ENCODE measurements around the gene SNX30. TPM values are rescaled to one million over a fixed set of nuclear protein-coding genes. Genes with fewer than 3 reads are reported as not detected.
"Not testable (repeated sequence)": the region's sequence is repeated elsewhere in the genome, so short reads cannot be mapped to it uniquely, and the experiment has no call there.

Gene SNX30
- 1 to 10 TPM; 4.1 to 4.6 TPM for total RNA-seq

- Mint-ChIP-seq H3K27ac (peak within 1 kb of the TSS; percentile 74), H3K4me3 (peak within 1 kb of the TSS; percentile 81), H3K27me3 (ENCODE audit: low read depth) (no peaks in the 10 kb centered on the region), H3K36me3 (ENCODE audit: low read depth) (no peaks in the 10 kb centered on the region), H3K9me3 (no peaks in the 10 kb centered on the region), H3K4me1 (ENCODE audit: low read depth) (peaks cover 62% of the 10 kb centered on the region)
- intact Hi-C loops (cut with micrococcal nuclease): loop anchor here (1.0 to 10.0 kb wide), 10 partner anchors 32 to 1268 kb away; partner anchors contain the start of genes CDC26, DNAJC25, ECPAS and FKBP15
- DNase-seq: peak; percentile 84
- CTCF ChIA-PET: interaction anchor here (1.3 to 2.5 kb wide), 3 partner anchors 12 to 43 kb away, joined by 3 to 12 read pairs (median 4); partner anchors contain the start of gene INIP
Observed at GRCh38 chr9:112750016-112750763, at the start of gene SNX30. TSS of gene SNX30 (plus strand) at chr9:112750760. CDS start at chr9:112751002, 242 bp downstream.

GRCh38 chr9:112703304-112703703, 47.3 kb upstream of the SNX30 start:
- intact Hi-C loops (cut with micrococcal nuclease): no loop called here
- no peak for DNase-seq
- H3K4me1 Mint-ChIP-seq (ENCODE audit: low read depth): peaks cover 31% of the 10 kb centered on the region
- H3K27ac Mint-ChIP-seq: no peak overlapping the region
- peaks cover 13% of the 10 kb centered on the region for H3K36me3 Mint-ChIP-seq (ENCODE audit: low read depth)
- H3K9me3 Mint-ChIP-seq: no peaks in the 10 kb centered on the region
- H3K4me3 Mint-ChIP-seq: no peak overlapping the region
- H3K27me3 Mint-ChIP-seq (ENCODE audit: low read depth): no peaks in the 10 kb centered on the region
- CTCF ChIA-PET: interaction anchor here (0.7 kb wide), 1 partner anchor 213 kb away, joined by 3 read pairs; no protein-coding TSS in a partner anchor

- Mint-ChIP-seq H3K4me3 (no peak overlapping the region), H3K36me3 (ENCODE audit: low read depth) (peaks cover 8% of the 10 kb centered on the region), H3K27ac (no peak overlapping the region), H3K9me3 (no peaks in the 10 kb centered on the region), H3K27me3 (ENCODE audit: low read depth) (no peaks in the 10 kb centered on the region), H3K4me1 (ENCODE audit: low read depth) (peaks cover 28% of the 10 kb centered on the region)
- CTCF ChIA-PET: interaction anchor here (0.6 to 1.4 kb wide), 3 partner anchors 12 to 947 kb away, joined by 3 read pairs; partner anchors contain the start of gene INIP
- intact Hi-C loops (cut with micrococcal nuclease): no loop called here
- no peak for DNase-seq
Observed at GRCh38 chr9:112705768-112706427, 44.7 kb upstream of the SNX30 start.

- CTCF ChIA-PET: interaction anchor here (0.7 to 1.0 kb wide), 3 partner anchors 191 to 268 kb away, joined by 3 to 5 read pairs (median 3); no protein-coding TSS in a partner anchor
- Mint-ChIP-seq H3K4me3 (no peak overlapping the region), H3K27me3 (ENCODE audit: low read depth) (no peaks in the 10 kb centered on the region), H3K4me1 (ENCODE audit: low read depth) (peaks cover 35% of the 10 kb centered on the region), H3K27ac (no peak overlapping the region), H3K36me3 (ENCODE audit: low read depth) (peaks cover 7% of the 10 kb centered on the region), H3K9me3 (peaks cover 4% of the 10 kb centered on the region)
- intact Hi-C loops (cut with micrococcal nuclease): loop anchor here (10.0 kb wide), 1 partner anchor 616 kb away; no protein-coding TSS in a partner anchor
- no peak for DNase-seq
Observed at GRCh38 chr9:112711050-112711689, 39.4 kb upstream of the SNX30 start.

- H3K36me3 Mint-ChIP-seq (ENCODE audit: low read depth): peaks cover 7% of the 10 kb centered on the region
- CTCF ChIA-PET: interaction anchor here (1.1 to 1.2 kb wide), 2 partner anchors 16 to 269 kb away, joined by 3 to 4 read pairs; no protein-coding TSS in a partner anchor
- H3K9me3 Mint-ChIP-seq: peaks cover 4% of the 10 kb centered on the region
- no peaks in the 10 kb centered on the region for H3K27me3 Mint-ChIP-seq (ENCODE audit: low read depth)
- peaks cover 38% of the 10 kb centered on the region for H3K4me1 Mint-ChIP-seq (ENCODE audit: low read depth)
- intact Hi-C loops (cut with micrococcal nuclease): loop anchor here (10.0 kb wide), 1 partner anchor 618 kb away; no protein-coding TSS in a partner anchor
- H3K4me3 Mint-ChIP-seq: no peak overlapping the region
- no peak overlapping the region for H3K27ac Mint-ChIP-seq
- DNase-seq: no peak
Observed at GRCh38 chr9:112712678-112713077, 37.9 kb upstream of the SNX30 start.

GRCh38 chr9:112717661-112718331, 32.8 kb upstream of the SNX30 start, which contains the start of gene INIP:
TSS of gene INIP (minus strand) at chr9:112718117. CDS start at chr9:112716485, 1,632 bp downstream.
- intact Hi-C loops (cut with micrococcal nuclease): loop anchor here (1.0 to 10.0 kb wide), 10 partner anchors 33 to 623 kb away; partner anchors contain the start of genes FKBP15, KIAA1958, PTBP3 and SLC31A1
- Mint-ChIP-seq H3K9me3 (peaks cover under 1% of the 10 kb centered on the region), H3K36me3 (ENCODE audit: low read depth) (peaks cover under 1% of the 10 kb centered on the region), H3K4me1 (ENCODE audit: low read depth) (peaks cover 23% of the 10 kb centered on the region), H3K27me3 (ENCODE audit: low read depth) (no peaks in the 10 kb centered on the region), H3K27ac (peak within 1 kb of the TSS; percentile 94), H3K4me3 (peak within 1 kb of the TSS; percentile 97)
- DNase-seq: peak; percentile 97
- CTCF ChIA-PET: interaction anchor here (0.5 to 3.9 kb wide), 13 partner anchors 12 to 769 kb away, joined by 3 to 19 read pairs (median 3); partner anchors contain the start of genes HSDL2, PTBP3 and SNX30

- Mint-ChIP-seq H3K36me3 (ENCODE audit: low read depth) (no peaks in the 10 kb centered on the region), H3K4me3 (no peak overlapping the region), H3K9me3 (no peaks in the 10 kb centered on the region), H3K4me1 (ENCODE audit: low read depth) (peaks cover 15% of the 10 kb centered on the region), H3K27ac (no peak overlapping the region), H3K27me3 (ENCODE audit: low read depth) (no peaks in the 10 kb centered on the region)
- CTCF ChIA-PET: interaction anchor here (0.8 to 3.9 kb wide), 4 partner anchors 10 to 73 kb away, joined by 3 to 19 read pairs (median 4); partner anchors contain the start of gene SNX30
- intact Hi-C loops (cut with micrococcal nuclease): loop anchor here (5.0 to 10.0 kb wide), 2 partner anchors 362 to 624 kb away; no protein-coding TSS in a partner anchor
- no peak for DNase-seq
Observed at GRCh38 chr9:112719241-112719691, 31.3 kb upstream of the SNX30 start.

- Mint-ChIP-seq H3K27ac (no peak overlapping the region), H3K4me3 (no peak overlapping the region), H3K9me3 (no peaks in the 10 kb centered on the region), H3K27me3 (ENCODE audit: low read depth) (no peaks in the 10 kb centered on the region), H3K4me1 (ENCODE audit: low read depth) (peaks cover 15% of the 10 kb centered on the region), H3K36me3 (ENCODE audit: low read depth) (no peaks in the 10 kb centered on the region)
- no peak for DNase-seq
- intact Hi-C loops (cut with micrococcal nuclease): loop anchor here (5.0 to 10.0 kb wide), 2 partner anchors 362 to 625 kb away; no protein-coding TSS in a partner anchor
- CTCF ChIA-PET: interaction anchor here (0.7 to 3.9 kb wide), 4 partner anchors 9 to 206 kb away, joined by 3 to 19 read pairs (median 4); no protein-coding TSS in a partner anchor
Observed at GRCh38 chr9:112719696-112720095, 30.9 kb upstream of the SNX30 start.

GRCh38 chr9:112720113-112720780, 30.3 kb upstream of the SNX30 start:
- Mint-ChIP-seq H3K27ac (no peak overlapping the region), H3K9me3 (no peaks in the 10 kb centered on the region), H3K36me3 (ENCODE audit: low read depth) (no peaks in the 10 kb centered on the region), H3K27me3 (ENCODE audit: low read depth) (no peaks in the 10 kb centered on the region), H3K4me1 (ENCODE audit: low read depth) (peaks cover 15% of the 10 kb centered on the region), H3K4me3 (no peak overlapping the region)
- DNase-seq: no peak
- intact Hi-C loops (cut with micrococcal nuclease): no loop called here
- CTCF ChIA-PET: interaction anchor here (0.7 to 3.9 kb wide), 2 partner anchors 72 to 206 kb away, joined by 3 to 19 read pairs; no protein-coding TSS in a partner anchor

- DNase-seq; H3K4me3 Mint-ChIP-seq; H3K27ac Mint-ChIP-seq; H3K9me3 Mint-ChIP-seq; H3K27me3 Mint-ChIP-seq (ENCODE audit: low read depth); H3K4me1 Mint-ChIP-seq (ENCODE audit: low read depth); intact Hi-C loops (cut with micrococcal nuclease); H3K36me3 Mint-ChIP-seq (ENCODE audit: low read depth): not testable (repeated sequence)
- CTCF ChIA-PET: interaction anchor here (0.6 kb wide), 1 partner anchor 95 kb away, joined by 3 read pairs; no protein-coding TSS in a partner anchor
Observed at GRCh38 chr9:112722749-112723148, 27.8 kb upstream of the SNX30 start.
